Glomerular visceral epithelial cell (primary cell): Measurements from ENCODE around the gene SERGEF.

Source experiments
- DNase-seq: peaks from one replicate; pipeline ENCODE4 v3.0.0-alpha.2; 2016; ENCODE audit errors: extremely low spot score

SERGEF gene

GRCh38 chr11:17952487-17952886, 60.4 kb downstream of the SERGEF start:
- no peak for DNase-seq

DNA sequence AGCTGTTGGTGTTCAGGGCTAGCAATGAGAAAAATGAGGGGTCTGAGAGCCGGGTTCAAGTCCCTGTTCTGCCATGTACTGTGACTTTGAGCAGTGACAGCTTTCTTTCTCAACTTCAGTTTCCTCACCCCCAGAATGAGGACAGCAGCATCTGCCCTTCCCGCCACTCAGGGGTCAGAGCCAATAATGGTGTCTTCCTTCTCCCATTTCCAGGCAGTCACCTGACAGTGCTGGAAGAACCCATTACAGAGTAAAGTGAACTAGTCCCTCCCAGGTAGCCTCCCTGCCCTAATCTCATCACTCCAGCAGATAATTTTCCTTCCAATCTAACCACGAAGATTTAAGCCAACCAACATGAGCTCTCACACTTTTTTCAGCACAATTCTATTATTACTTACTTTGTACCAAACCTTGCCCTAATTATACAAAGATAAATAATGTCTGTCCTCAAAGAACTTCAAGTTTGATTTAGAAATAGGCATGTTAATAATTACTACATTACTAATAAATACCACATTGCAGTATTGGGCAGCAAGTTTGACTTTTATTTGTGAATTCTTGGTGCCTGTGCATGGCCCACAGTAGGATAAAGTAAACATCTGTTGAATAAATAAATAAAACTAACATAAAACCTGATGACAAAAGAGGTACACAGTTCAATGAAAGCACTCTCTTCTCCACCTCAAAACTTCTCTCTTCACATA, 61.0 kb downstream of the SERGEF start:
- DNase-seq = no peak

DNA sequence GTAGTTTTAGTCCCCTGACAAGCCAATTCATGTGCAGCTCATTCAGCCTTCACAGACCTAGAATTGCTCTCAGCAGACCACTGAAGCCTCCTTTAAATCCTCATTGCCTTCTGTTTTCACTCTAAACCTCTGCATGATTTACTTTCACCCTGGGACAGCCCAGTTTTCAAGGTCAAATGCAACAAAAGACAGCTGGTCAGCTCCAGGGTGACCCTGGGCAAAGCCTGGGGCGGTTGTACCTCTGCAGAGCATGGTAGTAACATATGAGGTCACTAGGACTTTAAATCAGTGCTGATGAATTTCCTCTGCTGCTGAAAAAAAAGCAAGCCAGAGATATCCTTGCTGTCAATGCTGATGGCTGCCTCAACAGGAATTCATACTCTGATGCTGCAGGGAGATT, 62.2 kb downstream of the SERGEF start:
- no peak for DNase-seq

DNA sequence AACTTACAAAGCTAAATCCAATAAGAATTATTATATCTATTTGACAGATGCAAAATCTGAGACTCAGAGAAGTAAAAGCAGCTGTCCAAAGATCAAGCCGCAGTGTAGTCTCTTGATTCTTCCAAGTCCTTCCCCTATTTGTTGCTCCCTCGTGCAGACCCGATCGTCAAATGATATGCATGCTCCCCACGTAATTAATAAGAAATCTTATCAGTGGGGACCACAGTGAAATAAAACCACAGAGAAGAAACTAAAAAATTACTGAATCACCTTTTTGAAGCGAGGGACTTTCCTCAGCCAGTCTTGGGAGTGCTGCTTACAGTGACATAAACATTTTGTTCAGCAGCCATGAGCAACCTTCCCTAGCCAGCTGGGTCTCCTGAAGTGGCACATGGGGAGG, 64.6 kb downstream of the SERGEF start:
- no peak for DNase-seq

DNA sequence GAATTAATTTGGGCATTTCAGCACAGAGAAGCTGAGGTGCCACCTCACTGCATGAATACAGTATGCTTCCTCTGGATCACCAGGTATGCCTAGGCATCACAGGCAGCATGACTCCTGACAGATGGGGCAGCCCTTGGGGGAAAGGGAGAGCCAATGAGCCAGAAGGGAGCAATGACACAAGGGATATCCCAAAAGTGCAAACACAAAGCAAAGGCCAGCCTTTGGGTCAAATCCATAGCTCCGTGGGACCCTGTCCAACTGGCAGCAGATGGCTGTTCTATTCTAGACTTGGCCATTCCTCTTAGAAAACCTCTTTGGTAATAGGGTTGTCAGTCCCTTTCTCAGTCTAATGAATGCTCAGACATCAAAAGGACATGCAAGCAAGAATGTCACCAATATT, 73.3 kb downstream of the SERGEF start:
- no peak for DNase-seq

GRCh38 chr11:17936790-17937189, 76.1 kb downstream of the SERGEF start:
- no peak for DNase-seq

DNA sequence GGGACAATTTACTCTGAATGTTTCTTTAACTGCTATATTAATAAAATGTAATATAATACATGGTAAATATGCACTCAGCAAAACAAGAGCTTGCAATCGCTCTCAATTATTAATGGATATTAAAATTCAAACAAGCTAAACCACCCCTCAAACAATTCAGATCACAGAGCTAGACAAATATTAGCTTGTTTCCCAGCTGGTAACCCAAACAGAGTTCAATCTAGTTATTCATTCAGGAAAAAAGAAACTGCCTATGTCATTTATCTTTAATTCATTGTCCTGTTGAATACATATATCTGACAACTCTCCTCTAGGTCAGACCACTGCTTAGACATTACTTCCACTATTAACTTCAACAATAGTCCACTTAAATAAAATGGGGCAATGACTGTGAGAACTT, 78.7 kb downstream of the SERGEF start:
- DNase-seq = no peak

- no peak for DNase-seq
Observed at GRCh38 chr11:17933708-17934107, 79.1 kb downstream of the SERGEF start.

GRCh38 chr11:17932472-17932871, 80.4 kb downstream of the SERGEF start:
- DNase-seq = no peak

DNA sequence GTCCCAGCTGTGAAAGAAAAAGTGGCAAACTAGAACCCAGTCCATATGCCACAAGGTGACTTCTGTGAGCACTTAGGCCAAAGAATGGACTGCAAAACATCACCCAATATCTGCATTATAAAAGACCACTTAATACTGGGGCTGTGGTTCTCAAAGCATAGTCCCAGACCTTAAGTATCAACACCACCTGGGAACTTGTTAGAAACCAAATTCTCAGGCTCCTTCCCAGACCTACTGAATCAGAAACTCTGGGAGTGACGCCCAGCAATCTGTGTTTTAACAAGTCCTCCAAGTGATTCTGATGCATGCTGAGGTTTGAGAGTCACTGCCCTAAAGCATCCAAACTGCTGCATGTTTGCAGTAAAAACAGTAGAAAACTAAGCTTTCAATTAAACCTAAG, 81.3 kb downstream of the SERGEF start:
- DNase-seq = no peak

GRCh38 chr11:17930544-17931125, 82.2 kb downstream of the SERGEF start:
- no peak for DNase-seq

DNA sequence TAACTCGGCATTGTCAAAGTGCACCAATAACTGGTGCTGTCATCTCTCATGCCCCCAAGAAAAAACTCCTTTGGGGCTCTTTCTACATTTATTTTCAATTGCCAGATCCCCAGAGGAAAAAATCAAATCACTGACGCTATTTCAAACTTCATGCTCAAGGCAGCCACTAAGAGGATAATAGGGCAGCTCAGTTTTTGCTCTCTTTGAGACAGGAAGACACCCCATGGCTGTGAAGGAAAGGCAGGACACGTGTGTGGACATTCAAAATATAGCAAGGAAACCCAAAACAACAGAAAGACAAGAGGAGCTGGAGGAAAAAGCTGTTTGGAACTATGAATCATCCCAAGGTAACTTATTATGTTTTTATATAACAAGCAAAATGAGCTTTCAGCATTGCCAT, 83.7 kb downstream of the SERGEF start:
- DNase-seq = no peak

- no peak for DNase-seq
Observed at GRCh38 chr11:17927681-17928343, 85.0 kb downstream of the SERGEF start.

GRCh38 chr11:17927041-17927440, 85.8 kb downstream of the SERGEF start:
- DNase-seq = no peak

GRCh38 chr11:17924713-17925112, 88.1 kb downstream of the SERGEF start:
- no peak for DNase-seq

GRCh38 chr11:17923217-17923616, 89.6 kb downstream of the SERGEF start:
- DNase-seq = no peak

DNA sequence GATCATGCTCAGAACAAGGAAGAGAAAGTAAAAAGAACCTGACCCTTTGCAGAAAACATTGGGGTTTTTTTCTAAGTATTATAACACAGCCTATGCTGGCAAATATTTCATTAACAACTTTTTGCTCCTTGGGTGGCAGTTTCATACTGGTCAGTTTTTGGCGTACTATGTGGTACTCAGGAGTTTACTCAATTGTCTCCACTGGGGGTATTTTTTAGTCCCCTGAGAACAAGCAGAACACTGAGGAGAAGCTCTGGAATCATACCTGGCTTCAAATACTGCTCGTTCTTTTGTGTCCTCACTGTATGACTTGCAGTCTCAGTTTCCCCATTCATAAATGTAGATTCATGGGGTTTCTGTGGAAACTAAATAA, 90.4 kb downstream of the SERGEF start:
- no peak for DNase-seq

DNA sequence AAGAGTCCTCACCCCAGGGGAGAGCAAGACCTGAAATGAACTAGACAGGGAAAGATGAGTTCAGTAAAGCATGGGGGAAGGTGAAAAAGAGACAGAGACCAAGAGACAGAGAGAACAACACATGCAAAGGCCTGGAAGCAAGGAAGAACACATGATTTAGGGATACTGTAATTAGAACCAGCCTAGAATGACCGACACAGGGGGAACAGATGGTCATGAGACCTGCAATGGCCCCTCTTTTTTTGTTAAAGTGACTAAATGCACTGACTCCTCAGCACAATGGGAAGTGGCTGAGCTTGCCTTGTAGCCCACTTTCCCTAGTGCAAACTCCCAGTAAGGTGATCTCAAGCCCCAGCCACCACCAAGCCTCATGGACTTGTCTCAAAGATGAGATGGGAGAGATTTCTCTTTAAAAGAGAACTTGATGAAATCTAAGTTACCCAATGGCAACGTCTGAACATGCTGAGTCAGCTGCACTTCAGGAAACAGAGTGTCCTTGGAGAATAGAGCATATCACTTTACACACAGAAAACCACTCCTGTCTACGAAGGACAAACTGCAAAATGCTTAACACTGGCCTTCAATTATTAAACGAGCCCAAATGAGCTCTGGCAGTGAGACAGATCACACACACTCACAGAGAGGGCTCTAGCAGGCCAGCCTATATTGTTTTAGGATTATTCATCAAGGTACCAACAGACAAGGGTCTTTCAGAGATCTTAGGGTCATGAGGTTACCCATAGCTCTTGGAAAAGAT, 91.0 kb downstream of the SERGEF start:
- no peak for DNase-seq

DNA sequence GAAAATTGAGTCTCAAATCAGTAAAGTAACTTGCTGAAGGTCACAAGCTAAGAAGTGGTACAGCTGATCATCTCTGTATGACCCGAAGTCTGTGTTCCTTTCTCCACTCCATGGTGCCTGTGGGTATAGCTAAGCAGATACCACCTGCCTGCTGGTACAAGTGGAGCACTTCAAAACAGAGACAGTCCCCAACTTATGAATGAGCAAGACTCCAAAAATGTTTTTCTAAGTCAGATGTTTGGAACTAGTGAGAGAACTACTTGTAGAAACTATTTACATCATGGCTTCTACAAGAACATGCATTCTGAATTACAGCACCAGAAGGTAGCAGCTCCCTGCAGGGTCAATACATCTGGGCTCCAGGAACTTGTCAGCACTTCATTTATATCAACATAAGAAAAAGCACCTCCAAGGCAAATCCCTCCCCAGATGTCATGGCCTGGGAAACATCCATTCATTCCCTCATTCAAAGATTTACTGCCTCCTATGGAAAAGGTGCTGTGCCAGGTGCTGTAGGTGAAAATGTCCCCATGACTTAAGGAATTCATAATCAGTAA, 94.7 kb downstream of the SERGEF start:
- no peak for DNase-seq

DNA sequence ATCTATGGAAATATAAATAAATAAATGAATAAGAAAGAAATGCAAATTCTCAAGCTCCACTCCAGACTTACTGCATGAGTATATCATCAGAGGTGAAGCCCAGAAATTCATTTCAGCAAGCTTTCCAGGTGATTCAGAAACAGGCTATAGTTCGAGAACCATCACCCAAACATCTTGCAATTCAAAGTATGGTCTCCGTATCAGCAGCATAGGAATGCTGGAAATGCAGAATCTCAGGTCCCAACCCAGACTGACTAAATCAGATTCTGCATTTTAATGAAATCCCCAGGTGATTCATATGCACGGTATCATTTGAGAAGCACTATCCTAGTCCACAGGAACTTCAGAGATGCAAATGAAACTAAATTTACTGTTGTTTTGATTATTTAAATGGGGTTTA, 95.3 kb downstream of the SERGEF start:
- DNase-seq = no peak

DNA sequence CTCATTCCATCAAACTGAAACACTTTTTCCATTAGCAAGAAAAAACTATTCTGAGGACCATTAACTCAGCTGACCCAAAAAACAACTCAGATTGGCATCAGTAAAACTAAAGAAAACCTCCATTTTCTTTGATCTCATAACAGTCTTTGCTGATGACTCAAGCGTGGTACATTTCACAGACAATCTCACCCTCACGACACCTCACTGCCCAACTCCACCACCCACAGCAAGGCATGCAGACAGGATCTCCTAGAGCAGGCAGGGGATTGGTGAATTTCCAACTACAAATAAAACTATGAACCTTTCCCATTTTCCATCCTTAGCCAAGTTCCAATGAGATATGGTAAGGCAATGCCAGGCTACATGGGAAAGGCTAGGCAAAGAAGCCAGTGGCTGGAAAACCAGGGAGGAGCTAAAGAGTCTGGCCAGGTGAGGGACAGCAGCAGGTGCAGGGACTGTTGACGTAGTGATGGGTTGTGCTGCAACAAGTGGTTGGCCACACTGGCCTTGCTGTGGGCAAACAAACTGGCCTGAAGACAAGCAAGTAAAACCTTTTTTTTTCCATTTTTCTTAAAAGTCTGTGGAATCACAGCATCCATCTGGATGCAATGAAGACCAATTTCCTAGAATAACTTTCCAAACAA, 97.2 kb downstream of the SERGEF start:
- no peak for DNase-seq

- no peak for DNase-seq
Observed at GRCh38 chr11:17914957-17915356, 97.9 kb downstream of the SERGEF start.
